ENCODE results near the gene POLR3E.

DNA sequence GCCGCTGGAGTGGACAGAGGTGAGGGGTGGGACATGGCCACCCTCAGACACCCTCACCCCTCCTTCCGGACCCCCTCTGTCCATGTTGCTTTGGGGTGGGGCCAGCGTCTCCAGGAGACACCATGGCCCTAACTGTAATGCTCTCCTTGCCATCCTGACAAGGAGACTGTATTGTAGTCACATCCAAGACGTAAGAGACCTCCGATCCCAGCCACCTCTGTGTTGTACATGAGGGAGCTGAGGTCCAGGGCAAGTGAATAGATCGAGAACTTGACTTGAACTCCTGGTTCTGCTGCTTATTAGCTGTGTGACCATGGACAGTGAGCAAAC lies 30.2 kb downstream of the POLR3E start:
- TF ChIP-seq, protein P1, sequence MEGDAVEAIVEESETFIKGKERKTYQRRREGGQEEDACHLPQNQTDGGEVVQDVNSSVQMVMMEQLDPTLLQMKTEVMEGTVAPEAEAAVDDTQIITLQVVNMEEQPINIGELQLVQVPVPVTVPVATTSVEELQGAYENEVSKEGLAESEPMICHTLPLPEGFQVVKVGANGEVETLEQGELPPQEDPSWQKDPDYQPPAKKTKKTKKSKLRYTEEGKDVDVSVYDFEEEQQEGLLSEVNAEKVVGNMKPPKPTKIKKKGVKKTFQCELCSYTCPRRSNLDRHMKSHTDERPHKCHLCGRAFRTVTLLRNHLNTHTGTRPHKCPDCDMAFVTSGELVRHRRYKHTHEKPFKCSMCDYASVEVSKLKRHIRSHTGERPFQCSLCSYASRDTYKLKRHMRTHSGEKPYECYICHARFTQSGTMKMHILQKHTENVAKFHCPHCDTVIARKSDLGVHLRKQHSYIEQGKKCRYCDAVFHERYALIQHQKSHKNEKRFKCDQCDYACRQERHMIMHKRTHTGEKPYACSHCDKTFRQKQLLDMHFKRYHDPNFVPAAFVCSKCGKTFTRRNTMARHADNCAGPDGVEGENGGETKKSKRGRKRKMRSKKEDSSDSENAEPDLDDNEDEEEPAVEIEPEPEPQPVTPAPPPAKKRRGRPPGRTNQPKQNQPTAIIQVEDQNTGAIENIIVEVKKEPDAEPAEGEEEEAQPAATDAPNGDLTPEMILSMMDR (IDR thresholded peaks at IDR 0.05; ENCODE audit: extremely low read depth in 1 of 2, insufficient read depth in 1 of 2, low read depth in 1 of 2, low read length in 2 of 2), result no peak
- no peak for TF ChIP-seq GATA2 (IDR thresholded peaks at IDR 0.05; ENCODE audit: insufficient read depth, insufficient read length, low read depth, low read length)
